GM21737 (cell line): ENCODE data around the gene PTF1A.
"Not testable (repeated sequence)": the region's sequence is repeated elsewhere in the genome, so short reads cannot be mapped to it uniquely, and the experiment has no call there.

Source experiments
- ATAC-seq: cut with Tn5 transposase; IDR thresholded peaks from one replicate; pipeline ENCODE4 v1.9.1; 2021; ENCODE audit warnings: mild to moderate bottlenecking, moderate library complexity; ENCODE audit not compliant: unreplicated experiment

Gene PTF1A

DNA sequence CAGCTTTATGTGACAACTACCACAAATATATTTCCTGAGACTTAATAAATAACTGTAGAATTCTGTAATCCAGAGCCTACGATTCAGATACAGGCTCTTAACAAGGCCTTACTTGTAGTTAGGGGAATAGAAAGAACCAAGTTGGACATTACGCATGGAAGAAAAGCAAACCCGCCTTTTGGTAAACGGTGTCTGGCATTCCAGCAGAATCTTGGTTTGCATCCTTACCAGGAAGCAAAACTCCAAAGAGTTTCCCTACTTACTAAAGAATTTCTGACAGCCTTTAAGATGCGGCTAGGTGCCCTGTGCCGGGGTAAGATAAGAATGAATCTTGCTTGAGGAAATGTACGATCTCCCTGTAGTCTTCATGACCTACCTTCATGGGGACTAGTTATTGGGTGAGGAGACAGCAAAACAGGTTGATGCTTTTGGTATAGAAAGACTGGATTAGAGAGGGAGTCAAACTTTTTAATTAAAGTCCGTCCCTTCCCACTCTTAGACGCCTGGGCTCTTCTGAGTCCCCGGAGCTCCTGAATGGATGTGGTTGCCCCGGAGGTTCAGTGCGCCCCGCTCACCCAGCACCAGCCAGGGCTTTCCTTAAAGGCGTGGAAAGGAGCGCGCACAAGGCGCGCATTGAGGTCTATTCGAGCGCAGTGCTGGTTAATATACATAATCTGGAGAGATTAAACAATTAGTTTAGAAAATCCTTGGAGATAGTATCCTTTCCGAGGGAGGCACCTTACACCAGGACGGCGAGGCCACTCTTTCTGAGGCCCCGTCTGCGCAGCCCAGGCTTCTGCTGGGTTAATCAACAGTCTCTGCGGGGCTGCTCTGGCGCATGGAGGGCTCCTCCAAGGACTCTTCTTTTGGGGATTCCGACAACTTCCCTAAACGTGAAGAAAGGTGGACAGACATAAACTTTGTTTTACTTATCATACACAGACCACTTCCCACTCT is 11.5 kb downstream of the PTF1A start:
- no peak for ATAC-seq

GRCh38 chr10:23204773-23205172 is 12.7 kb downstream of the PTF1A start:
- ATAC-seq: no peak

DNA sequence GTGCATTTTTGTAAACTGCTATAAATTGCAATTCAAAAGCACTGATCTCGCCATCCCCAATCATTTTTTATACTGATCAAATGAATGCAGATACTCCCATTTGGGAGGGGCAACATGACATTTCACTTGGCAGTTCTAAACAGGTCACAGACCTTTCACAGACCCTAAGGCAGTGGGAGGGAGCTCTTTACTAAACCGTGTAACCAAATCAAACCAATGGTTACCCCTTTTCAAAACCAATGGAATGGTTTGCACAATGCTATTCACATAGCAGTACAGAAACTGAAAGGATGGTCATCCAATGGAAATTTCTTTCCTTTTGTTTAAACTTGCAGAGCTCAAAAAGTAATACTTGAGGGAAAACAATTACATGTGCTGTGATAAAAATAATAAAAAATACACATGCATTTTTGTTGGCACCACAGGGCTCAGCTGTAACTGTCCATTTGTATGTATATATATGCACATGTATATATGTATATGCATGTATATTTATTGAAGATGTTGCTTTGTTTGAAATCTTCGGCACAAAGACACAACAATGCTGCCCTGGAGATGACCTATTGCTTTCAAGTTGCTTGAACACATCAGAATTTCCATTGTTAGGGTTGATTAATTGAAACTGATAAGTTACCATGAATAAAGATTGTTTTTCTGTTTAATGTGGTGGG is 14.0 kb downstream of the PTF1A start:
- ATAC-seq: no peak

- ATAC-seq: no peak
These were observed 25.4 kb downstream of the PTF1A start for GRCh38 chr10:23217471-23217870.

DNA sequence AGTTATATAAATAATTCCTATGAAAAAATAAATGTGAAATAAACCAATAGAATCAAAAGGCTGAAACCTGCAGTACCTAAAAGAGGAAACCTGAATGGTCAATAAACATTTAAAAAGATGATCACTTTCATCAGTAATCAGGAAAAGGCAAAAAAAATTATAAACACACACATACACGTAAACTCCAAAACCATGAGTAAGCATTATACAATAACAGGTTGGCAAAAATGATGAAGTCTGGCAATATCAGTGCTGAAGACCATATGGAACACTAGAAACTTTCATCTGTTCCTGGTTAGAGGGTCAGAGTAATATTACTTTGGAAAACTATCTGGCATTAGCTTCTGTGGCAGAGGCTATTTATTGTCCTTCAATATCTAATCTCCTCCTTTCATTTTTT is 38.5 kb downstream of the PTF1A start:
- ATAC-seq: no peak

- ATAC-seq: no peak
These were observed 45.9 kb downstream of the PTF1A start for GRCh38 chr10:23238015-23238414.

DNA sequence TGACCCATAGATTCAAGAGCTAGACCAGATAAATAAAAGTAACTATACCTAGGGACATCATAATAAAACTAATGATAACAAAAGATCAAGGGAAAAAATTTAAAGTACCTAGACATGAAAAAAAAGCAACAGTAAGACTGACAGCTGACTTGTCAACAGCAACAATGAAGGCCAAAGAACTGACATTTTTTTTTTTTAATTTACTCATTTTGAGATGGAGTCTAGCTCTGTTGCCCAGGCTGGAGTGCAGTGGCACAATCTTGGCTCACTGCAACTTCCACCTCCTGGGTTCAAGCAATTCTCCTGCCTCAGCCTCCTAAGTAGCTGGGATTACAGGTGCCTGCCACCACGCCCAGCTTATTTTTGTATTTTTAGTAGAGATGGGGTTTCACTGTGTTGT is 49.7 kb downstream of the PTF1A start:
- ATAC-seq: not testable (repeated sequence)
